COLO829 (cell line): ENCODE measurements around the gene SLC25A43.
"Not testable (repeated sequence)": the region's sequence is repeated elsewhere in the genome, so short reads cannot be mapped to it uniquely, and the experiment has no call there.

Experiments used
- DNase-seq: peaks from one replicate; pipeline ENCODE4 v3.0.0; 2012; ENCODE audit warnings: low spot score

SLC25A43 gene

GRCh38 chrX:119468551-119469312, 69.6 kb downstream of the SLC25A43 start:
- peak; percentile 47 for DNase-seq

DNA sequence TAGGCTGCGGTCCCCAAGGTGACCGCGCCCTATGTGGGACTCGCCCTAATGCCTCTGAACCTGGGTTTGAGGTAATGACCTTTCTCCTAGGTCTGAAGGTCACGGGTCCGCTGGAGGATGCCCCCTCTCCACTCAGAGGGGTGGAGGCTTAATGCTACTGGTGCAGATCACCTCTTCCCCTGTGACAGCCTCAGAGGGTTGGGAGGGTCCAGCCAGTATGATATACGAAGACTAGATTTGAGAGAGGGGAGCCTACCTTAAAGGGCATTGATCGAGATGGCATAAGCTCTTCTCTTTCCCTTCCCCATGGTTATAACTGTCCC, 70.1 kb downstream of the SLC25A43 start:
- DNase-seq = no peak

GRCh38 chrX:119474615-119475388, 75.7 kb downstream of the SLC25A43 start:
- DNase-seq = no peak

- peak; percentile 26 for DNase-seq
Observed at GRCh38 chrX:119475389-119476101, 76.4 kb downstream of the SLC25A43 start.

DNA sequence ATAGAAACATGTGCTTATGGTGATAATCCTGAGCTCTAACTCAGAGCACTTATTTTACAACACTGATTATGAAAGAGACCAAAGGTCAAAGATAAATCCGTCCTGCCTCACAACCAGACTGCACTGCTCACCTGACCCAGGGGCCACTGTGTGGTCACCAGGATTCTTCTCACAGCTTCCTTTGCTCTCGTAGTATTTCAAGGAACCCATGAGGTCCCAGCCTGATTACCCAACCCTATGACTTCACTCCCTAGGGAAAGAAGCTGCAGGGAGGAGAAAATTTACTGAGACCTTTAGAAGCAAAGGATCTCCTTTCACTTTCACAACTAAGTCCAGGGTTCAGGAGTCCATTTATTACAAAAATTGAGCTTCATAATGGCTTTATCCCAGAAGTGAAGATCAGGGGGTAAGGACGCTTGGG, 78.7 kb downstream of the SLC25A43 start:
- DNase-seq = peak; percentile 71

GRCh38 chrX:119478504-119478903, 79.4 kb downstream of the SLC25A43 start:
- no peak for DNase-seq

DNA sequence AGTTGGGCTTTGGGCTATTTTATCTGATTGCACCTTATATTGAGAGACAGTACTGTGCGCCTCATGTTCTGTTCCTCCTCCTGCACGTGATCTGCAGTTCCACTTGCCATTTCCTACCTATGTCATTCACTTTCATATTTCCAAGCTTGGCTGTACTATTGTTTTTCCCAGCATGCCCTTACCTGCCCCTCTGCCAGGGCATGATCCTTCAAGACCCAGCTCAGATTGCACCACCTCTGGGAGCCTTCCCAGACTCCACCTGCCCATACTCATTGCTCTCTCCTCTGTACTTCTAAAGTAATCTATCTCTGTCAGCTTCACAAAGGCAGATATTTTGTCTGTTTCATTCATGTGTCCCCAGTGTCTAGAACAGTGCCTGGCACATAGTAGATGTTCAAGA, 80.7 kb downstream of the SLC25A43 start:
- DNase-seq = no peak

- DNase-seq = no peak
Observed at GRCh38 chrX:119481323-119481801, 82.2 kb downstream of the SLC25A43 start.

DNA sequence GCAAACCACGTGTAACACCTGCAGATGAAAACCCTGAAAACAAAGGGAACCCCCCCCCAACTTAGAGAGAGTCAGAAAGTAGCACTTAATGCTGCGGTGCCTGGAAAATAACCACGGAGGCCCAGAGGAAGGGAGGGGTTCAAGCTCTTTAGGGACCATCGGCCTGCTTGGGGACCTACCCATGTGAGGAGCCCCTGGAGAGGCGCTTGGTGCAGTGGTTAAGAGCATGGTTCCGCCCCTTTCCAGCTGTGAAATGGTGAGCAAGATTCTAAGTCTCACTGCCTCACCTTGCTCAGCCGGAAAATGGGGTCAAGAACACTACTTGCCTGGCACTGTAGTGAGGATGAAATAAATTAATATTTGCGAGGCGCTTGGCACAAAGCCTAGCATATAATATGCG, 82.9 kb downstream of the SLC25A43 start:
- no peak for DNase-seq

DNA sequence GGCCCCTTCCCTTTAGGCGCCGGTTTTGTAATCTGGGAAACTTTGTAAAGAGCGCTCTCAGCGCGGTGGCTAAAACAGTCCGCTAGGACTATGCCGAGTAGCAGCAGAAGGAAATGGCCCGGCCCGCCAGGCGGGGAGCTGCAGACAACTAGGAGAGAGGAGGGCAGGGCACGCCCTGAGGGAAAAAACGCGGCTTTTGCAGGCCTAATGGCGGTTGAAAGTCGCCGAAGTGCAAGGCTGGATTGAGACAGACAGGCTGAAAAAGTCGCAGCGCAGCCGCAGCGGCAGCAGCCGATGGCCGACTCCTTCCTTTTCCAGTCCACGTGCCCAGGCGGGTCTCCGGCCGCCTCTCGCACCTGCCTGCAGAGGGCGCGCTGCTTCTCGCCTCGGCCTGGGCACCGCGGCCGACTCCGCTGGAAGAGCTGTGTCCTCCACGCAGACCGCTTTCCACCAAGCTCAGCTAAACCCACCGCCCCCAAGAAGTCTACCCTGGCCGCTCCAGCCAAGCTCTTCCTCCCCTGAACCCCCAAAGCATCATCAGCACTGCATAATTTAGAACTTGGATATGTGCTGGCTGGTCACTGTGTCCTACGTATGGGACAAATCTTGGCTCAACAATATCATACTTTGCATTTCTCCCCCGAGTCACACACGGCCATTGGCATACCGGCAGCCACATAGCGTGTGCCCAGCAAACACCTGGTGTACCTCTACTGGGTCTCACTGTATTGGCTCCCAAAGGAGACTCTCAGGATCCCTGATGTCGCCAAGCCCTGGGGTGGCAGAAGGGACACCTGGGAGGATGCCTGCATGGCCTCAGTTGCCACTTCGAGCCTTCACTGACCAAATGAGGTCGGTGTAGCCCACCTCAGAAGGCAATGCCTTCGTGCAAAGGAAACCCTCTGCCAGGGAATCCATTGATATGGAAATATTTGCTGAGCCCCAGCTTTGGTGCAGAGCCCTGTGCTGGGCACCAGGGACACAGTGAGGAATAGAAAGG, 83.6 kb downstream of the SLC25A43 start:
- no peak for DNase-seq

DNA sequence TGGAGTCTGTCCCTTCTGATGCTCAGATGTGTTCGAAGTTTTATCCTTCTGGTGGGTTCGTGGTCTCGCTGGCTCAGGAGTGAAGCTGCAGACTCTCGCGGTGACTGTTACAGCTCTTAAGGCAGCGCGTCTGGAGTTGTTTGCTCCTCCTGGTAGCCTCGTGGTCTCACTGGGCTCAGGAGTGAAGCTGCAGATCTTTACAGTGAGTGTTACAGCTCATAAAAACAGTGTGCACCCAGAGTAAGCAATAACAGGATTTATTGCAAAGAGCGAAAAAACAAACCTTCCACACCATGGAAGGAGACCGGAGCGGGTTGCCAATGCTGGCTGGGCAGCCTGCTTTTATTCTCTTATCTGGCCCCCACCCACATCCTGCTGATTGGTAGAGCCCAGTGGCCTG, 87.6 kb downstream of the SLC25A43 start:
- DNase-seq = no peak

GRCh38 chrX:119487766-119488165, 88.6 kb downstream of the SLC25A43 start:
- DNase-seq = not testable (repeated sequence)

GRCh38 chrX:119488749-119489148, 89.6 kb downstream of the SLC25A43 start:
- no peak for DNase-seq

DNA sequence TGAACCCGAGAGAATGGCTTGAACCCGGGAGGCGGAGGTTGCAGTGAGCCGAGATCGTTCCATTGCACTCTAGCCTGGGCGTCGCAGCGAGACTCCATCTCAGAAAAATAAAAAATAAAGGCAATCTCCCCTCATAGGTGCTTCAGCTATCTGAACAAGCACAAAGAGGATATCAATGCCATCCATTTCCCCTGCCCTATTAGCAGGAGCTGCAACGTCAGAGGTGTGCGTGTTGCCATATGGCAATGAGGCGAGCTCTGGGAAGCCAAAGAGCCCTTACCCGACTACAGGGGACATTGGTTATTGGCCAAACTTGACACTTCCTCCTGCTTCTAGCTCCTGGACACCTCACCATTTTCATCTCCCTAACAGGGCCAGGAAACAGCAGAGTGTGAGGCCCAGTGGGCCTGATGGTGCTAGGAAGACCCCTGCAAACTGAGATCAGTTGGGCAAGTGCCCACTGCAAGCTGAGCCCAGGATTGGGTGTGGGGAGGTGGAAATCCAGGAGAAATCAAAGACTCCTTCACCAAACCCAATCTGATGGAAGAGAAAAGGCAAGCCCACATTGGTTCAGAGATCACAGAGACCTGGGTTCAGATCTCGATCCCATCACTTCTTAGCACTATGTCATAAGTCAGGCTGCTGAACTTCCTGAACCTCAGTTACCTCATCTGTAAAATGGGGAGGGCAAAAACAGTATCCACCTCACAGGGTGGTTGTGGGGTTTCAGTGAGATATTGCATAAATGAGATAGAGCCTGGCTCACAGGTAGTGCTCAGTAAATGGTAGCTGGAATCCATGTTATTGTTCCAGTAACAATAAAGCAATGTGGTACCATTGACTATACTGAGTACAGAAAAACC, 90.3 kb downstream of the SLC25A43 start:
- no peak for DNase-seq

DNA sequence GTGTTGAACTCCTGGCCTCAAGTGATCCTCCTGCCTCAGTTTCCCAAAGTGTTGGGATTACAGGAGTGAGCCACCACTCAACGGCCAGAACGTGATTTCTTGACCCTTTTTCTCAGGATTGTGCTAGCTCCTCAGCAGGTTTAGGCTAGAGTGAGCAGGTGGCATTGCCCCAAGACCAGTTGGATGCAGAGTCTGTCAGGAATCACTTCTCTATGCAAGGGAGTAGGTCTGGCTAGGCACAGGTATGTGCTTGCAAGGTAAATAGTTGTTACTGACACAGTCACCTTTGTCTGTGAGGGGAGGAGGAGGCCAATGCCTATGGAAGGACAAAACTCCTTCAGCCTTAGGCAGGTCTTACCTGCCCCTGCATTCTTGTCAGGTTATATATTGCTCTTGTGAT, 93.3 kb downstream of the SLC25A43 start:
- no peak for DNase-seq

DNA sequence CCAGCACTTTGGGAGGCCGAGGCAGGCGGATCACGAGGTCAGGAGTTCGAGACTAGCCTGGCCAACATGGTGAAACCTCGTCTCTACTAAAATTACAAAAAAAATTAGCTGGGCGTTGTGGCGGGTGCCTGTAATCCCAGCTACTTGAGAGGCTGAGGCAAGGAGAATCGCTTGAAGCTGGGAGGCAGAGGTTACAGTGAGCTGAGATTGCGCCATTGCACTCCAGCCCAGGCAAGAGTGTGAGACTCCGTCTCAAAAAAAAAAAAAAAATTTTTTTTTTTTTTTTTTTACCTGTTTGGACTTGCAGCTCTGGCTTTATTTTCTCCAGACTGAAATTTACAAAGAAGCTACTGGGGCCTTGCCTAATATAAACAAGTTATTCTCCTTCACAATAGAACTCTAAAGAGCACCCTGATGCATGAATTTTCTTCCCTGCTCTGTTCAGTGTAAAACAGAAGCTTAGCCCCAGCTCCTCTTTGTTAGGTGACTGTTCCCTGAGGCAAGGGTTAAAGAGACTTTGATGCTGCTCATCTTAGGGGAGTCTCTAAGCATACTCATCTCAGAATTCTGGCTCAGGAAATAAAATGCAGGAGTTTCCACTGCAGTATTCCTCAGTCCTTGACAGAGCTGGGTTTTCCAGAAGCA, 94.8 kb downstream of the SLC25A43 start:
- not testable (repeated sequence) for DNase-seq

- DNase-seq = no peak
Observed at GRCh38 chrX:119495734-119496726, 96.9 kb downstream of the SLC25A43 start.

GRCh38 chrX:119497185-119497584, 98.0 kb downstream of the SLC25A43 start:
- no peak for DNase-seq
